Amygdala (tissue), 56 donors: ENCODE results near the gene ANKRD55.
A peak's percentile ranks its signal among the peaks of the same experiment; 100 is the strongest.
"Not testable (repeated sequence)": the region's sequence is repeated elsewhere in the genome, so short reads cannot be mapped to it uniquely, and the experiment has no call there.

Experiments used
- DNase-seq, 56 donors: peaks; one replicate each; lab custom pipeline; 2025; lab: John Stamatoyannopoulos, UW

Gene ANKRD55

GRCh38 chr5:56175488-56175887 lies 57.6 kb downstream of the ANKRD55 start:
- no peak for DNase-seq

GRCh38 chr5:56175021-56175420 lies 58.1 kb downstream of the ANKRD55 start:
- no peak for DNase-seq

GRCh38 chr5:56172241-56172640 lies 60.9 kb downstream of the ANKRD55 start:
- DNase-seq: no peak

- DNase-seq: peak in 1 of 56 donors; percentile 3
These were observed 62.6 kb downstream of the ANKRD55 start for GRCh38 chr5:56170557-56170956.

- DNase-seq: no peak
These were observed 63.2 kb downstream of the ANKRD55 start for GRCh38 chr5:56169949-56170348.

- DNase-seq: no peak
These were observed 63.8 kb downstream of the ANKRD55 start for GRCh38 chr5:56169281-56169680.

GRCh38 chr5:56168066-56168478 lies 65.1 kb downstream of the ANKRD55 start:
- DNase-seq: no peak

GRCh38 chr5:56167519-56167918 lies 65.6 kb downstream of the ANKRD55 start:
- DNase-seq: no peak

- no peak for DNase-seq
These were observed 66.3 kb downstream of the ANKRD55 start for GRCh38 chr5:56166671-56167385.

GRCh38 chr5:56164376-56164775 lies 68.8 kb downstream of the ANKRD55 start:
- peak in 52 of 56 donors; percentile 12 to 87 (median 58) for DNase-seq

- DNase-seq: peak in 1 of 56 donors; percentile 22
These were observed 71.2 kb downstream of the ANKRD55 start for GRCh38 chr5:56161927-56162326.

- DNase-seq: no peak
These were observed 71.7 kb downstream of the ANKRD55 start for GRCh38 chr5:56161439-56161823.

- no peak for DNase-seq
These were observed 72.2 kb downstream of the ANKRD55 start for GRCh38 chr5:56160723-56161438.

- DNase-seq: no peak
These were observed 73.6 kb downstream of the ANKRD55 start for GRCh38 chr5:56159521-56159947.

GRCh38 chr5:56158331-56158960 lies 74.7 kb downstream of the ANKRD55 start:
- no peak for DNase-seq

- DNase-seq: not testable (repeated sequence)
These were observed 75.9 kb downstream of the ANKRD55 start for GRCh38 chr5:56157191-56157621.

- DNase-seq: peak in 1 of 56 donors; percentile 23
These were observed 76.4 kb downstream of the ANKRD55 start for GRCh38 chr5:56156585-56157190.

- peak in 32 of 56 donors; percentile 10 to 70 (median 26) for DNase-seq
These were observed 77.0 kb downstream of the ANKRD55 start for GRCh38 chr5:56155992-56156584.

GRCh38 chr5:56154732-56155484 lies 78.2 kb downstream of the ANKRD55 start:
- no peak for DNase-seq

GRCh38 chr5:56152437-56152836 lies 80.7 kb downstream of the ANKRD55 start:
- no peak for DNase-seq
